Femur (tissue), 1 donor: ENCODE measurements around the gene P4HB.

Source experiments
- DNase-seq: peaks from one replicate; pipeline ENCODE4 v3.0.0-alpha.2; 2017

P4HB gene

GRCh38 chr17:81895400-81895799 is 35.1 kb upstream of the P4HB start:
- no peak for DNase-seq

GRCh38 chr17:81891303-81891552 is 30.9 kb upstream of the P4HB start:
- no peak for DNase-seq

GRCh38 chr17:81890447-81891302 is 30.3 kb upstream of the P4HB start:
- DNase-seq: peak; percentile 35

GRCh38 chr17:81889602-81890001 is 29.3 kb upstream of the P4HB start:
- no peak for DNase-seq

GRCh38 chr17:81888988-81889595 is 28.8 kb upstream of the P4HB start:
- no peak for DNase-seq

- no peak for DNase-seq
These were observed 28.0 kb upstream of the P4HB start for GRCh38 chr17:81888105-81888987.

GRCh38 chr17:81885869-81886548 is 25.7 kb upstream of the P4HB start:
- DNase-seq: no peak

- no peak for DNase-seq
These were observed 25.1 kb upstream of the P4HB start for GRCh38 chr17:81885454-81885853.

GRCh38 chr17:81884968-81885367 is 24.6 kb upstream of the P4HB start:
- DNase-seq: no peak

GRCh38 chr17:81884520-81884919 is 24.2 kb upstream of the P4HB start:
- DNase-seq: no peak

- DNase-seq: no peak
These were observed 18.8 kb upstream of the P4HB start for GRCh38 chr17:81879121-81879520.

- no peak for DNase-seq
These were observed 18.0 kb upstream of the P4HB start for GRCh38 chr17:81878294-81878693.

GRCh38 chr17:81877569-81877968 is 17.2 kb upstream of the P4HB start:
- no peak for DNase-seq

- peak; percentile 95 for DNase-seq
These were observed 11.3 kb upstream of the P4HB start for GRCh38 chr17:81871387-81872230.

GRCh38 chr17:81870981-81871386 is 10.6 kb upstream of the P4HB start, which contains the start of gene ARHGDIA:
ARHGDIA (minus strand) TSS chr17:81871337; CDS start chr17:81869930, 1,407 bp downstream.
- no peak for DNase-seq

- DNase-seq: peak; percentile 51
These were observed 10.0 kb upstream of the P4HB start for GRCh38 chr17:81870131-81870980.

GRCh38 chr17:81869221-81870130 is 9.1 kb upstream of the P4HB start:
- peak; percentile 70 for DNase-seq

GRCh38 chr17:81868674-81869220 is 8.4 kb upstream of the P4HB start:
- peak; percentile 67 for DNase-seq

GRCh38 chr17:81867991-81868673 is 7.8 kb upstream of the P4HB start:
- DNase-seq: no peak
